Left kidney (tissue), 8 donors: ENCODE data around the gene ENTPD2. TPM values are rescaled to one million over a fixed set of nuclear protein-coding genes. Genes with fewer than 3 reads are reported as not detected.

Source experiments
- DNase-seq: peaks from one replicate; pipeline ENCODE4 v3.0.0-alpha.2; 2013
- long read RNA-seq, 8 donors: transcript quantifications; one replicate each; lab custom pipeline, GENCODE V29; 2026
- polyA plus RNA-seq: library from polyadenylated mRNA; unstranded; fragments of 120-200 nt; gene quantifications from one replicate; pipeline ENCODE4 v1.2.1, GENCODE V29; 2013; ENCODE audit not compliant: insufficient read length

The ENTPD2 gene
- polyA plus RNA-seq: 4.7 TPM
- long read RNA-seq, donor 1, transcript ENTPD2-202 (9 exons, 2,095 nt): major isoform, 5 of 6 reads
- long read RNA-seq, donor 1, partial matches to known transcripts: 0 of 6 reads
- long read RNA-seq, donor 1, other reads (novel, unspliced or antisense): 0 of 6 reads
- long read RNA-seq, donor 2, partial matches to known transcripts: 0 of 1 reads
- long read RNA-seq, donor 2, other reads (novel, unspliced or antisense): 0 of 1 reads
- long read RNA-seq, donor 3, partial matches to known transcripts: 0 of 1 reads
- long read RNA-seq, donor 3, other reads (novel, unspliced or antisense): 0 of 1 reads
- long read RNA-seq, donor 4: 0 reads
- long read RNA-seq, donor 5, partial matches to known transcripts: 0 of 2 reads
- long read RNA-seq, donor 5, other reads (novel, unspliced or antisense): 0 of 2 reads
- long read RNA-seq, donor 6, partial matches to known transcripts: 0 of 1 reads
- long read RNA-seq, donor 6, other reads (novel, unspliced or antisense): 0 of 1 reads
- long read RNA-seq, donor 7, partial matches to known transcripts: 0 of 2 reads
- long read RNA-seq, donor 7, other reads (novel, unspliced or antisense): 0 of 2 reads
- long read RNA-seq, donor 8: 0 reads

GRCh38 chr9:137053944-137054931, at the start of gene ENTPD2:
TSS of gene ENTPD2 (minus strand) at chr9:137054061. CDS start at chr9:137053997, 64 bp downstream.
- DNase-seq: no peak

GRCh38 chr9:137103206-137103999, 49.5 kb upstream of the ENTPD2 start:
- no peak for DNase-seq

GRCh38 chr9:137099231-137099630, 45.4 kb upstream of the ENTPD2 start:
- no peak for DNase-seq

GRCh38 chr9:137097761-137098462, 44.1 kb upstream of the ENTPD2 start:
- DNase-seq: no peak

- DNase-seq: no peak
Measured at GRCh38 chr9:137096785-137097546, 43.1 kb upstream of the ENTPD2 start.

GRCh38 chr9:137095664-137096517, 42.0 kb upstream of the ENTPD2 start:
- no peak for DNase-seq

GRCh38 chr9:137089232-137089947, 35.5 kb upstream of the ENTPD2 start:
- no peak for DNase-seq

DNA sequence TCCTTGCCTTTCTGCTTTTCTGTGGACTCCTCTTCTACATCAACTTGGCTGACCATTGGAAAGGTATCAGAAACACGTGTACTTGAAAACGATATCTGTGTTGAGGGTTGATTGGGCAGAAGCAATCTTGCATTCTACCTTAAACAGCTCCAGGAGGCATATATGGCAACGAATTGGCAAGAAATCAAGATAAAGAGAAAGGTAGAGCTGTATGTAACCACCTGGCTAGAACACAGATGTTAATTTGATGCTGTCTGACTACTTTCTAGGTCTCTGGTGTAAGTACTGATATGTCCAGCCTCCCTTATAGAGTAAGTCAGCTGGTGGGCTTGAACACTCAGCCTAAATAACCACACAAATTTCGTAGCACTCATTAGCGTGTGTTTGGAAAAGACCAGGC, 34.3 kb upstream of the ENTPD2 start:
- DNase-seq: no peak

DNA sequence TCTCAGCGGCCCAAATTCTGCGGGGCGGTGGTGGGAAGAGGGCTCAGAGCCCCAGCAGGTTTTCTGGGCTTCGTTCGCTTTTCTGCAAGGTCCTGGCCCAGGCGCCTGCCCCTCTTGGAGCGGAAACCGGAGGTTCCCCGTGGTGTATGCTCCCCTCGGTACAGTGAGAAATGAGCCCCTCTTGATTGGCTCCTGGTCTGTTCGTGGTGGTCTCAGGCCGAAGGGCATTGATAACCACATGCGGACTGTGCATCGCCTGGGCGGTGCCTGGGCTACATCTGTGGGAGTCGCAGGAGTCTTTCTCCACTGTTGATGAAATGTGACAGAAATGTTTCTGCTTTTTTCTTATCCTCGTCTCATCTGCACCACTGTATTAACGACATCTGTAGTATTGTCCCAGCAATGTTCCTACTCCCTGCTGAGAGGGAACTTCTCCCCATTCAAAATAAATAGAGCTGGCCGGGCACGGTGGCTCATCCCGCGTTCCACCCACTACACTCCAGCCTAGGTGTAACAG, 33.6 kb upstream of the ENTPD2 start:
- no peak for DNase-seq

- peak; percentile 96 for DNase-seq
Measured at GRCh38 chr9:137086531-137087408, 32.9 kb upstream of the ENTPD2 start, which contains the start of gene MAN1B1. TSS of gene MAN1B1 (plus strand) at chr9:137086985. CDS start at chr9:137087000, 15 bp downstream.

DNA sequence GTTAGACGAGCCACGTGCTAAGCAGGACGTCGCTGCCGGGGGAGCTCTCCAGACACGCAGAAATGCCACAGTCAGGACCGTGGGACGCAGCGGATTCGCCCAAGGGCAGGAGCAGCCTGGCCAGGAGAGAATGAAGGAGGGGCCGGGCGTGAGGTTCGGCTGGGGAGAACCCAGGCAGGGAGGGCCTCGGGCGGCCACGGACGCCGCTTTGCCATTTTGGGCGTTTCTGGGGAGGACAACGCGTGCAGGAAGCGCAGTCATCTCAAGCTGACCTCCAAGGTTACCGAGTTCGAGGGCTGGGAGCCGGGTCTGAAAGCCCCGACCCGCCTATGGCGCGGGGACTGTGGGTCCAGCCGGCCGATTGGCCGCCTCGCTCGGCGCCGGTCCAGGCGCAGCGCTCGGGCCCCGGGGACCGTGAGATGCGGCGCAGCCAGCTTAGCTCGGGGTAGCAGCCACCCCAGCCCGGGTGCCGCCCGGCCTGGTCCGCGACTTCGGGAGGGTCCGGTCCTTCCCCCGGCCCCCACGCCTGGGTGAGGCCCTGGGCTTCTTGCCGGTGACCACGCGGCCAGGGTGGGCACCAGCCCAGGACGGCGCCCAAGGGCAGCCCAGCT, 32.2 kb upstream of the ENTPD2 start:
- DNase-seq: no peak

- no peak for DNase-seq
Measured at GRCh38 chr9:137084526-137084925, 30.7 kb upstream of the ENTPD2 start.

- DNase-seq: no peak
Measured at GRCh38 chr9:137083394-137084004, 29.6 kb upstream of the ENTPD2 start.

- no peak for DNase-seq
Measured at GRCh38 chr9:137082925-137083290, 29.0 kb upstream of the ENTPD2 start.

DNA sequence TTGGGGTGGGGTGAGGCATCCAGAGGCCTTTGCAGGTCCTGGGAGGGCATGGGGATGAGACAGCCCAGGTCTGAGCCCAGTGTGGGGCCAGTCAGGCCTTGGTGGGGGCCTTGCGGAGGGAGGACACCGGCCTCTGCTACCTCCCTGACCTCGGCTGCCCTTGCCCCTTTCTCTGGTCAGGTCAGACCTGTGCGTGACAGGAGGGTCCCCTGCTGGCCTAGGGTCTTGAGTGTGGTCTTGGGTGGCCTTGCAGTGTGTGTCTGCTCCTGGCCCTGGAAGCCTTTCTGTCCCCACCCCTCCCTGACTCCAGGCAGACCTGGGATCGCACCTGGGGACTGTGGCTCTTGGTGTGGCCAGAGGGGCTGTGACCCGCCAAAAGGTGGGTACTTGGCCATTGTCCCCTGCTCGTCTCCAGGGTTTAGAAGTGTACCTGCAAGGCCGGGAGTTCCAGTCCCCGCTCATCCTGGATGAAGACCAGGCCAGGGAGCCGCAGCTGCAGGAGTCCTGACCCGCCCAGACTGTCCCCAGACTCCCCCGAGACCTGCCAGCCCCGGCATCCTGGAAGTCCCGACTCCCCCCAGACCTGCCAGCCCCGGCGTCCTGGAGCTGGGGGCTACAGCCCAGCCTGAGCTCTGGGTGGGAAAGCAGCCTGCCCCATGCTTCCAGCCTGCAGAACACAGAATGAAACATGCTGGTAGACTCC, 28.5 kb upstream of the ENTPD2 start:
- no peak for DNase-seq
